CD4-positive, alpha-beta T cell treated with Interleukin-10 for 1 hour (primary cell): ENCODE data around the gene HLA-DMA.
"Not testable (repeated sequence)": the region's sequence is repeated elsewhere in the genome, so short reads cannot be mapped to it uniquely, and the experiment has no call there.

Source experiments
- DNase-seq: peaks from one replicate; pipeline ENCODE4 v3.0.0-alpha.2; 2020

The HLA-DMA gene

DNA sequence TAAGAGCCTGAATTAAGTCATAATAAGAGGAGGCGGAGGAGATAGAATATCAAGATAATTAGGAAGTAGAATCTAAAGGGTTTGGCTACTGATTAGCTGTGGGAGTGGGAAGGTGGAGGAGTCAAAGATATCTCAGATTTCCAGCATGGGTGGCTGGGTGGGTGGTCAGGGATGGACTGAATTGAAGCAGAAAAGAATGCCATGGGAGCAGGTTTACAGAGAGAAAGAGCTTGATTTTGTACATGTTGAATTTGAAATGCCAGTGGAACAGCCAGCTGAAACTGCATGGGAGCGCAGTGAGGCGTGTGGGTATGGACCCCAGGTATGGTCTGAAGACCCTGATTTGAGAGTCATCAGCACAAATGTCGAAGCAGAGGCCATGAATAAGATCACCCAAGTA lies 1.4 kb upstream of the HLA-DMA start:
- no peak for DNase-seq

GRCh38 chr6:32953775-32954174 lies 878 bp upstream of the HLA-DMA start:
- DNase-seq = no peak

DNA sequence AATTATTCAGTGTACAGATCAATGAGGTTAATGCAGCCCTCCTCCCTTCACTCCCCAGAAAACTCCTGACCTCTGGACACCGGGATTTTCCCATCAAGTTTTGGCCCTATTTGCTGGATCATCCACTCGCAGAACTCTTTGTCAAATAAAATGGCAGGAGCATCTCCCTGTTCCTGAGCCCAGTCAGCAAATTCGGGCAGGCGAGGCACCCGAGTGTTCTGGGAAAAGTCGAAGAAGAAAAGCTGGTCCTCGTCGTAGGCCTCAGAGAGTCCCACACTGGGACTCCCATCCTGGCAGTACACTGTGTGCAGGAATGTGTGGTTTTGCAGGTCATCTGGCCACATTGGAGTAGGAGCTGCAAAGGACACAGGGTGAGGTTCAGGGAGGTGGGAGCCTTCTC lies 2.4 kb downstream of the HLA-DMA start:
- DNase-seq = no peak

GRCh38 chr6:32950010-32950409 lies 2.9 kb downstream of the HLA-DMA start:
- DNase-seq = no peak

DNA sequence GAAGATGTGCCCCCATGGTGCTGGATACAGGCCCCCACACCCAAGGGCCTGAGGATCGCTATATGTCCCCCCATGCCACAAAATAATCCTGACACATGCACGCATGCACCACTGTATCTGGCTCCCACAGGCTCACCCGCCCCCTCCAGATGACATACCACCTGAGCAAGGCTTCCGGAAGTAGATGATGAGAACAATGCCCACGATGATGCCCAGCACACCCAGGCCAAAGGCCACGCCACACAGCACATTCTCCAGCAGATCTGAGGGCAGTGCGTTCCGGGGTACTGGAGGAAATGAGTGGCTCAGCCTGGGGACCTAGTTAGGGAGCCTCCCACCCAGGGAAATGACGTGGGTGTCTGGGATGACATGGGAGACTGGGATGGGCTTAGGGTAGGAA lies 3.8 kb downstream of the HLA-DMA start:
- no peak for DNase-seq

- peak; percentile 63 for DNase-seq
These were observed 5.1 kb downstream of the HLA-DMA start for GRCh38 chr6:32947552-32948465.

- no peak for DNase-seq
These were observed 6.0 kb downstream of the HLA-DMA start for GRCh38 chr6:32946893-32947292.

GRCh38 chr6:32945953-32946352 lies 6.9 kb downstream of the HLA-DMA start:
- no peak for DNase-seq

GRCh38 chr6:32945108-32945760 lies 7.7 kb downstream of the HLA-DMA start:
- DNase-seq = peak; percentile 35

GRCh38 chr6:32943864-32944649 lies 8.8 kb downstream of the HLA-DMA start:
- peak; percentile 58 for DNase-seq

GRCh38 chr6:32942555-32943123 lies 10.3 kb downstream of the HLA-DMA start:
- not testable (repeated sequence) for DNase-seq

GRCh38 chr6:32941214-32941768 lies 11.6 kb downstream of the HLA-DMA start:
- DNase-seq = peak; percentile 70

DNA sequence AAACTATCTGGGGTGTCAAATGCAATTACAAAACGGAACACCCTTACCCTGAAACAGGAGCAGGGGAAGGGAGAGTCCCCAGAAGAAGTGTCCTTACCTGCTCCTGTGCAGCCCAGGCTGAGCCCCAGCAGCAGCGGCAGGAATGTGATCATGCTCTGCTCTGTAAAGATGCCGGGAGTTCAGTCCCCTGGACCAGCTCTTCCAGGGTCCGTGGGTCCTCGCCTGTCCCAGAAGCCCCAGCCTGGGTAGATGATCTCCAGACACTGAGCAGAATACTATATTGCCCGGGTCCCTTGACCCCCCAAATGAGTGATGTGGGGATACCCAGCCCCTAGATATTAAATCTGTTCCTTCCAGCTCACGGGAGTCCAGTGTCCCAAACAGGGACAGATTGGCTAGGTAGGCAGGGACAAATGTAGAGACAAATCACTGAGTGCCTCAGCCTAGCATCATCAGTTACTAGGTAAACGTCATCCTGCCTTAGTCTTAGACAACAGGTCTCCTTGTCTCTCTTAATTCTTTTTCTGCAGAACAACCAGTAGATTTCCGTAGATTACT lies 12.2 kb downstream of the HLA-DMA start, which contains the start of gene HLA-DMB:
HLA-DMB (minus strand) TSS at position 373 of the 558 bp plus-strand sequence; CDS start at position 152, 221 bp downstream.
- DNase-seq = peak; percentile 83

DNA sequence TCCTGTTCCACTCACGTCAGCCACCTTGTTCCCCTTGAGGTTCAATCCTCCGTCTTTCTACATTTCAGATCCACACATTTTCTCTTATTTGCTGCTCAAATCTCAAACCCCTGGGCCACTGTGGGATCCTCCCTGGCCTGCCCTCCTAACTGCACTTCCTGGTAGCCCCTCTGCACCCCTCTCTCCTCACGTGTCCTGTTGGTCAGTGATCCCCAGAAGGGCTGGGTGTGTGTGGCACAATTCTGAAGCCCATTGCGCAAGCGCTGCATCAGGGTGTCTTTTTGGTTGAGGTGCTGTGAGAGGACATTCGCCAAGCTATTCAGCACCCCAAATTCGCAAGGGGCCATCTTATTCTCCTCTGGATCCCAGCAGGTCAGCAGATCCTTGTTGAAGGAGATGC lies 14.4 kb downstream of the HLA-DMA start:
- DNase-seq = no peak

- DNase-seq = no peak
These were observed 15.7 kb downstream of the HLA-DMA start for GRCh38 chr6:32937230-32937633.

DNA sequence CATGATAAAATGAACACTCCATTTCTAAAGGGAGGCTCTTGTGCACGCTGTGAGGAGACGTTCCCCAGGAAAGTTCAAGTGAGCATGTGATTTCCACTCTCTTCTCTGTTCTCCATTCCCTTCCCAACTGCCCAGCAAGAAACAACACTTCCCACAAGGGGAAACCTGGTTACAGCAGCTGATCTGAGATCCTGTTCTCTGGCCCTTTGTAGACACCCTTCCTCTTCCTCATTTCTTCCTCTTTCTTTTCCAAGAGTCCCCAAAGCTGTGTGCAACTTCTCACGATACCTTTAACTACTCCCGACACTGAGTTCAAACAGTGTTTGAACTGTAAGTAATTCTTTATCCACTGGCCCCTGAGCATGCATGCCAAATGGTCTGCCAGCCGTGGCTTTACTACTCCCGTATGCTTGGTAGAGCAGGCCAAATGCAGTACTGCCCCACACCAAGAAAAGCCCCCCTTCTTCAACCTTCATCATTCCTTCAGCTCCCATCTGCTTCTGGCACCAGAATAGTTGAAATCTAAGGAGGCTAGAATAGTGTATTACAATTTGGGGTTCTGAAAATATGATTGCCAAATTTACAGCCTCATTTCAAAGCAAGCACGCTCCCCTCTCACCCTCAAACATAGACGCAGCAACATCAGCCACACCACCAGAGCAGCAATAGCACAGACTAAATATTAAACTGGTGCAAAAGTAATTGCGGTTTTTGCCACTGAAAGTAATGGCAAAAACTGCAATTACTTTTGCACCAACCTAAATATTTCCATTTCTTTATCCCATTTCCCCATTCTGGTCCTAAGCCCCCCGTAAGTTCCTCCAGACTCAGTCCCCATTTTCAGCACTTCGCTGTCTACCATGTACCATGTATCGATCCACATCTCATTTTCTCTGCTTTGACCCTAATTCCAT lies 16.4 kb downstream of the HLA-DMA start:
- DNase-seq = no peak

GRCh38 chr6:32935551-32936238 lies 17.2 kb downstream of the HLA-DMA start:
- no peak for DNase-seq

- DNase-seq = peak; percentile 82
These were observed 19.2 kb downstream of the HLA-DMA start for GRCh38 chr6:32933661-32934085.

- no peak for DNase-seq
These were observed 20.6 kb downstream of the HLA-DMA start for GRCh38 chr6:32932132-32932868.

GRCh38 chr6:32931211-32931610 lies 21.7 kb downstream of the HLA-DMA start:
- DNase-seq = no peak
